ENCODE results near the gene KCNAB1. TPM values are rescaled to one million over a fixed set of nuclear protein-coding genes. Genes with fewer than 3 reads are reported as not detected.

KCNAB1 gene
- total and polyA plus RNA-seq, 2 of the 8 experiments (the other 6 are each of a cell fraction or from before 2014, with no cell fraction given): 0.51 to 2.3 TPM

- Histone ChIP-seq H4K91ac (replicated peaks; ENCODE audit: insufficient read length, low read length) (no peak overlapping the region), H3K36me3 (ENCODE audit: control insufficient read depth in 2 of 4, insufficient read depth in 4 of 4, low read length in 3 of 4) (no peaks in the 10 kb centered on the region), H3K14ac (ENCODE audit: insufficient read length) (no peak overlapping the region), H4K20me1 (replicated peaks in 1 of 2; ENCODE audit: control insufficient read depth in 1 of 2, insufficient read depth in 2 of 2, low read length in 2 of 2) (no peaks in the 10 kb centered on the region), H4K8ac (ENCODE audit: extremely low read depth, insufficient read depth, low read length) (no peak overlapping the region), H2BK20ac (ENCODE audit: low read length) (no peak overlapping the region), H4K5ac (ENCODE audit: insufficient read length, low read depth, low read length) (no peak overlapping the region), H2BK12ac (ENCODE audit: low read depth, low read length) (no peak overlapping the region), H2BK5ac (ENCODE audit: low read depth, low read length) (no peak overlapping the region), H3K79me1 (ENCODE audit: low read depth, low read length) (no peaks in the 10 kb centered on the region), H3K23ac (ENCODE audit: insufficient read length) (no peak overlapping the region), H3K27ac (ENCODE audit: low read depth, low read length) (no peak overlapping the region), H3K27me3 (replicated peaks in 1 of 4; ENCODE audit: control insufficient read depth in 3 of 4, extremely low read depth in 1 of 4, insufficient read depth in 3 of 4, low read length in 3 of 4) (peaks cover 3 to 9% (median 7%) of the 10 kb centered on the region in 4 experiments), H3K9ac (replicated peaks in 1 of 4; ENCODE audit: extremely low read depth in 1 of 4, low read depth in 3 of 4, low read length in 3 of 4) (no peak overlapping the region), H3K79me2 (ENCODE audit: control insufficient read depth in 1 of 2, insufficient read depth in 2 of 2, low read length in 2 of 2) (no peaks in the 10 kb centered on the region), H3K23me2 (ENCODE audit: low read depth, low read length) (no peaks in the 10 kb centered on the region), H3K4me3 (ENCODE audit: extremely low read depth in 1 of 4, insufficient read depth in 2 of 4, low read depth in 3 of 4, low read length in 4 of 4) (no peak overlapping the region), H3K9me3 (ENCODE audit: insufficient read depth in 2 of 2, low read depth in 1 of 2, low read length in 1 of 2) (no peaks in the 10 kb centered on the region), H2AFZ (ENCODE audit: low read length) (no peak overlapping the region), H3K4me2 (ENCODE audit: insufficient read depth in 1 of 2, low read depth in 2 of 2, low read length in 2 of 2) (no peak overlapping the region), H2BK15ac (ENCODE audit: low read length) (no peak overlapping the region), H3K4ac (replicated peaks; ENCODE audit: insufficient read length, low read depth, low read length) (no peak overlapping the region), H2BK120ac (replicated peaks; ENCODE audit: low read depth, low read length) (no peak overlapping the region), H3K18ac (ENCODE audit: extremely low read depth, low read length) (no peak overlapping the region), H2AK5ac (ENCODE audit: low read depth, low read length) (no peak overlapping the region), H3K56ac (replicated peaks; ENCODE audit: insufficient read length, low read depth, low read length) (no peak overlapping the region), H3K4me1 (replicated peaks in 1 of 4; ENCODE audit: control insufficient read depth in 3 of 4, insufficient read depth in 4 of 4, low read length in 3 of 4) (peaks cover 0 to 2% (median 0%) of the 10 kb centered on the region in 4 experiments; a peak in 1 of 7 replicates)
- DNase-seq (ENCODE audit: low read depth in 1 of 2, low spot score in 2 of 2) (no peak), FAIRE-seq (no peak)
- WGBS, 2 experiments (ENCODE audit: extremely low coverage in 1 of 2, insufficient coverage in 1 of 2, insufficient read length in 1 of 2, insufficient replicate concordance in 2 of 2, low coverage in 1 of 2, low lambda C conversion rate in 2 of 2, missing lambda C conversion rate in 1 of 2): 86% methylated on average over 2 of the region's 2 CpGs; no CpG with 5 or more reads in 1 of the 2 experiments
- POLR2A ChIA-PET (ENCODE audit: partially characterized antibody): no interaction called here
- CTCF ChIA-PET (ENCODE audit: partially characterized antibody): no interaction called here
- TF ChIP-seq CTCF (IDR thresholded peaks at IDR 0.05; ENCODE audit: control extremely low read depth in 1 of 3, insufficient read depth in 1 of 3, low read depth in 1 of 3, low read length in 3 of 3) (no peak), SIN3A (conservative IDR thresholded peaks at IDR 0.05 in 1 of 2, IDR thresholded peaks at IDR 0.05 in 1 of 2; ENCODE audit: low read depth in 1 of 2, low read length in 2 of 2) (no peak), FOSL1 (IDR thresholded peaks at IDR 0.05; ENCODE audit: insufficient read depth, low read depth, low read length) (no peak), CBX5 (IDR thresholded peaks at IDR 0.05; ENCODE audit: low read depth, low read length) (no peak), PHF8 (conservative IDR thresholded peaks at IDR 0.05; ENCODE audit: low read depth, low read length) (no peak), JUN (IDR thresholded peaks at IDR 0.05; ENCODE audit: low read depth, low read length) (no peak), CTBP2 (IDR thresholded peaks at IDR 0.05; ENCODE audit: borderline replicate concordance, insufficient read depth, insufficient read length, low read length) (no peak), KDM1A (IDR thresholded peaks at IDR 0.05; ENCODE audit: borderline replicate concordance, low read length) (no peak), E2F6 (IDR thresholded peaks at IDR 0.05) (no peak), MAX (IDR thresholded peaks at IDR 0.05) (no peak)
Observed at GRCh38 chr3:156285626-156286025, 165.2 kb downstream of the KCNAB1 start.

Measured in H1 (cell line).